GM18499 (cell line): Measurements from ENCODE around the gene SEMA4A.
"Not testable (repeated sequence)": the region's sequence is repeated elsewhere in the genome, so short reads cannot be mapped to it uniquely, and the experiment has no call there.

ENCODE experiments used
- ATAC-seq: cut with Tn5 transposase; IDR thresholded peaks from one replicate; pipeline ENCODE4 v1.9.1; 2021; ENCODE audit warnings: moderate number of reproducible peaks; ENCODE audit not compliant: insufficient read depth, unreplicated experiment

The SEMA4A gene

GRCh38 chr1:156190265-156190664 lies 36.9 kb downstream of the SEMA4A start:
- ATAC-seq, result not testable (repeated sequence)

- ATAC-seq, result no peak
These were observed 38.0 kb downstream of the SEMA4A start for GRCh38 chr1:156191292-156191964.

DNA sequence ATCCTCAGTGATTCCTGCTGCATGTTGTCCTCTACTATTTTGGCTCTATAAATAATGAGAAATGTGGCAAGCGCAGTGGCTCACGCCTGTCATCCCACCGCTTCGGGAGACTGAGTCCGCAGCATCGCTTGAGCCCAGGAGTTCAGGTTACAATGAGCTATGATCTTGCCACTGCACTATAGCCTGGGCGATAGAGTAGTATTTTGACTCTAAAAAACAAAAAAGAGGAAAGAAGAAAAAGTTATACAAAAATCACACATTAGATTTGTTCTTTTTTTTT lies 39.8 kb downstream of the SEMA4A start:
- ATAC-seq, result no peak

- ATAC-seq, result peak; percentile 94
These were observed 40.3 kb downstream of the SEMA4A start, which contains the start of gene SLC25A44 for GRCh38 chr1:156193488-156194299. TSS of gene SLC25A44 (plus strand) at chr1:156194104. CDS start at chr1:156199848, 5,744 bp downstream.

- ATAC-seq, result no peak
These were observed 40.9 kb downstream of the SEMA4A start for GRCh38 chr1:156194300-156194652.

- ATAC-seq, result no peak
These were observed 42.5 kb downstream of the SEMA4A start for GRCh38 chr1:156195853-156196252.

DNA sequence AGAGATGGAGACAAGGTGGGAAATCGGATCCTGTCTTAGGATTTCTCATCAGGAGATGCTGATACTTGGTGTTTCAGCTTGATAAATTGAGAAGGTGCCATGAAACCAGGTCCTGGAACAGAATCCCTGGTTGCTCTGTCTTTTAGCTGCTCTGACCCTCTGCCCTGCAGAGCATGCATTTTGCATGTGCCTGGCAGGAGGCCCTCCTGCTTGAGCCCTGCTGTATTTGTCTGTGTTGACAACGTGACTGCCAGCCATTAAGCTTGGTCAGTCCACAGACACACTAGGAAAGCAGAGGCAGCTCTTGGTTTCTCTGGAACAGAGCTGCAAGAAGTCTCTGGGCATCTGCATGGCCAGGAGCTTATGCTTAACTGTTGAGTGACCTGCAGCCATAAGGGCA lies 43.1 kb downstream of the SEMA4A start:
- no peak for ATAC-seq

- no peak for ATAC-seq
These were observed 45.5 kb downstream of the SEMA4A start for GRCh38 chr1:156198831-156199349.

DNA sequence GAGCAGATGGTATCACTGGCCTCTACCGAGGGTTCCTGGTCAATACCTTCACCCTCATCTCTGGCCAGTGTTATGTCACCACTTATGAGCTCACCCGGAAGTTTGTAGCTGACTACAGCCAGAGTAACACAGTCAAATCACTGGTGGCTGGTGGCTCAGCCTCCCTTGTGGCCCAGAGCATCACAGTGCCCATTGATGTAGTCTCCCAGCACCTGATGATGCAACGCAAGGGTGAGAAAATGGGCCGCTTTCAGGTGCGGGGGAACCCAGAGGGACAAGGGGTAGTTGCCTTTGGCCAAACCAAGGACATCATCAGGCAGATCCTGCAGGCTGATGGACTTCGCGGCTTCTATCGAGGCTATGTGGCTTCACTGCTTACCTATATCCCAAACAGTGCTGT lies 46.7 kb downstream of the SEMA4A start:
- no peak for ATAC-seq

- ATAC-seq, result no peak
These were observed 49.9 kb downstream of the SEMA4A start for GRCh38 chr1:156203331-156203730.

GRCh38 chr1:156204686-156205085 lies 51.3 kb downstream of the SEMA4A start:
- no peak for ATAC-seq

- no peak for ATAC-seq
These were observed 57.9 kb downstream of the SEMA4A start for GRCh38 chr1:156211243-156211642.

DNA sequence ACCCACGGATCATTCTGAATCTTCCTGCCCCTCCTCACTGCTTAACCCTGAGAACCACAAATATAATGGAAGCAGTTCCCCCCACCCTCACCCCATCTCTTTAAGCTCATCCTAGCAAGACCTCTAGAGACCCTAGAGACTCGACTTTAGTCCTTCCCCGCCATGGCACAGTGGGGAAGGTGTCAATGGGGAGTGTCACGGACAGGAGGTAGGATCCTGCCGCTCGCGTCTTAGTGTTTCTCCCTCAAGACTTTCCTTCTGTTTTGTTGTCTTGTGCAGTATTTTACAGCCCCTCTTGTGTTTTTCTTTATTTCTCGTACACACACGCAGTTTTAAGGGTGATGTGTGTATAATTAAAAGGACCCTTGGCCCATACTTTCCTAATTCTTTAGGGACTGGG lies 58.7 kb downstream of the SEMA4A start:
- no peak for ATAC-seq

GRCh38 chr1:156212833-156213643 lies 59.7 kb downstream of the SEMA4A start, which contains the start of gene PMF1:
TSS of gene PMF1 (plus strand) at chr1:156213007. CDS start at chr1:156213016, 9 bp downstream.
- peak; percentile 49 for ATAC-seq

- no peak for ATAC-seq
These were observed 60.2 kb downstream of the SEMA4A start for GRCh38 chr1:156213644-156213966.

DNA sequence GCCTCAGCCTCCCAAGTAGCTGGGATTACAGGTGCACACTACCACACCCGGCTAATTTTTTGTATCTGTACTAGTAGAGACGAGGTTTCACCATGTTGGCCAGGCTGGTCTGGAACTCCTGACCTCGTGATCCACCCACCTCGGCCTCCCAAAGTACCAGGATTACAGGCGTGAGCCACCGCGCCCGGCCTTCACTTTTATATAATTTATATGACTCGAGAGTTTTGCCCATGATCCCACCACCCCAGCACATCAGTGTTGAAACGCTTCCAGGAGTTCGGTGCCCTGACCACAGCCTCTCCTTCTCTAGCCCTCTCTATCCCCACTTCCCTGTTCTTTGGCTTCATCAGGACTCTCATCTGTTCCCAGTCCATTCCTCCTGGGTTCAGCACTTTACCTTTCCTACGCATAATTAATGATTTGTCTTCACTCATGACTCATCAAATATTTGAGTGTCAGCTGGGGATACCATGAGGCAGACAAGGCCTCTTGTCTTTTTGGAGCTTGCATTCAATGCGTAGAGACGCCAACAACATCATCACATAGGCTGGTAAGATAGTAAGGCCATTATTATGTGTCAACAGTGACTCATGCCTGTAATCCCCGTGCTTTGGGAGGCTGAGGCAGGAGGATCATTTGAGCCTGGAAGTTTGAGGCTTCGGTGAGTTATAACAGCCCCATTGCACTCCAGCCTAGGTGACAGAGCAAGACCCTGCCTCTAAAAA lies 60.8 kb downstream of the SEMA4A start:
- no peak for ATAC-seq

GRCh38 chr1:156216361-156217086 lies 63.1 kb downstream of the SEMA4A start:
- not testable (repeated sequence) for ATAC-seq

GRCh38 chr1:156217871-156218270 lies 64.5 kb downstream of the SEMA4A start:
- ATAC-seq, result no peak

- ATAC-seq, result no peak
These were observed 66.8 kb downstream of the SEMA4A start for GRCh38 chr1:156220226-156220625.
